Suprapubic skin (tissue), 4 donors: ENCODE measurements around the gene MREG. TPM values are rescaled to one million over a fixed set of nuclear protein-coding genes. Genes with fewer than 3 reads are reported as not detected.

Source experiments
- DNase-seq, 2 donors: peaks; one replicate each; pipeline ENCODE4 v3.0.0-alpha.2; 2019; ENCODE audit warnings: low spot score in 2 of 2
- H3K27ac ChIP-seq: fragments of 200-600 bp; sonication (generic); one replicate; pipeline ENCODE4 v1.5.1; 2019
- H3K27me3 ChIP-seq: fragments of 200-600 bp; sonication (generic); one replicate; pipeline ENCODE4 v1.5.1; 2019
- H3K36me3 ChIP-seq: fragments of 200-600 bp; sonication (generic); one replicate; pipeline ENCODE4 v1.5.1; 2019
- H3K4me1 ChIP-seq: fragments of 200-600 bp; sonication (generic); one replicate; pipeline ENCODE4 v1.5.1; 2019
- H3K4me3 ChIP-seq: fragments of 200-600 bp; sonication (generic); one replicate; pipeline ENCODE4 v1.5.1; 2019; ENCODE audit warnings: mild to moderate bottlenecking
- H3K9me3 ChIP-seq: fragments of 200-600 bp; sonication (generic); one replicate; pipeline ENCODE4 v1.5.1; 2019
- CTCF ChIP-seq, 2 donors: fragments of 200-600 bp in 1 of 2; fragments of 450-650 bp in 1 of 2; sonication (generic) in 1 of 2; IDR thresholded peaks; one replicate each; pipeline ENCODE4 v1.5.1; 2016 to 2019; ENCODE audit warnings: antibody characterized with exemption in 2 of 2, mild to moderate bottlenecking in 1 of 2, moderate library complexity in 1 of 2
- EP300 ChIP-seq: sonication (generic); formaldehyde crosslinking; IDR thresholded peaks from one replicate; pipeline ENCODE4 v1.6.1; 2017; ENCODE audit warnings: antibody characterized with exemption
- POLR2A ChIP-seq, 2 donors: fragments of 450-650 bp; IDR thresholded peaks; one replicate each; pipeline ENCODE4 v1.6.1; 2017; ENCODE audit warnings: antibody characterized with exemption in 2 of 2, mild to moderate bottlenecking in 2 of 2, moderate library complexity in 2 of 2
- POLR2AphosphoS5 ChIP-seq, 3 donors: sonication (generic); formaldehyde crosslinking; IDR thresholded peaks; one replicate each; pipeline ENCODE4 v1.6.1; 2017; ENCODE audit warnings: antibody characterized with exemption in 3 of 3
- WGBS: methylation state at CpG from one replicate; pipeline ENCODE4 v1.1.5; 2018; 5-methylcytosine and 5-hydroxymethylcytosine counted together
- total RNA-seq, 4 donors: library from RNA; depleted of rRNA; stranded (reverse); fragments of >200 nt; gene quantifications; one replicate each; pipeline ENCODE4 v1.1.0, GENCODE V29; 2016

Gene MREG
- total RNA-seq, 4 donors from 2014 or later, result 26.1 to 37.3 (median 29.7) TPM

DNA sequence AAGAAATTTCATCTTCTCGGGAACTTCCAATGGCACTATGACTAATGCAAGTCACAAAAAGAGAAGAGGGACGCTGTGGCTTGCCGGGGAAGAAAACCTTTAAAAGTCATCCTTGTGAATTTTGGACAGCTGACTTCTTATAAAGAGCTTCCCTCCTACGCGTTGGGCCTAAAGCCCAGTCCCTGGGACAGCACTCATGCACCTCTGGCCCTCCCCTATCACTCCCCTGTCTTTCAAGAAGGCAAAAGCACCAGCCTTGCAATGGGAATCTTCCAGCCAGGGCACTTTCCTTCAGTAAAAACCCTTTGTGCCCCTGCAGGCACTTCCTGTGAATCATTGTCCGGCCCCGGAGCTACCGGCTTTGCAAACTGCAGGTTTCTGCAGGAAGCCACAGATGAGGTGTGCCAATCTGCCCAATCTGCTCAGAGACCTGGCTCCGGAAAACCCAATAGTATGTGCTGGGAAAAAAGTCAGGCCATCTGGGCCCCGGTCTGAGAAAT lies 7.1 kb downstream of the MREG start:
- TF ChIP-seq POLR2AphosphoS5 (IDR thresholded peaks at IDR 0.05), result no peak
- no peak for TF ChIP-seq CTCF (IDR thresholded peaks at IDR 0.05)
- no peak for TF ChIP-seq EP300
- no peak for TF ChIP-seq POLR2A (IDR thresholded peaks at IDR 0.05)
- no peaks in the 10 kb centered on the region for H3K9me3 ChIP-seq
- no peak overlapping the region for H3K4me3 ChIP-seq
- no peaks in the 10 kb centered on the region for H3K27me3 ChIP-seq
- no peak for DNase-seq
- H3K36me3 ChIP-seq, result no peaks in the 10 kb centered on the region
- WGBS, result 18% methylated on average over 10 of the region's 10 CpGs
- peaks cover 26% of the 10 kb centered on the region for H3K4me1 ChIP-seq
- peak overlapping the region; percentile 6 for H3K27ac ChIP-seq

DNA sequence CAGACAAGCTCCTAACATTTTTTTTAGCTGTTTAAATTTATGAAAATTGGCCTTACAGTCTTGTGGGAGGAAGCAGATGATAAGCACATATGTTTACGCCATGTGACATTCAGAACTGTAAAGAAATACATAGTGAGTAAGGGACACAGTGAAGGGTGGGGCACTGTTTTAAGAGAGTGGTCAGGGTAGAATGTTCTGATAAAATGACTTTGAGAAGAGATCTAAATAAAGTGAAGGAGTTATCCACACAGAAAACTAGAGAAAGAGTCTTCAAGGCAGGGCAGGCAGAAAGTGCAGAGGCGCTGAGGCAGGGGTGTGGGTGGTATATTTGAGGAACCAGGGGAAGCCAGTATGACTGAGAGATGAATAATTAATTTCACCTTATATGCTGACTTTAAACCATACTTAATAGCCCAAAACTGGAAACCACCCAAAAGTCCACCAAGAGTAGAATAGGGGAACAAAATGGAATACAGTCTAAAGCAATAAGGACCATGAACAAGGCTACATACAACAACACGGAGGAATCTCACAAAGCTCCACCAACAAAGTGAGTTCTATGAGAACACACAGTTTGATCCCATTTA lies 8.6 kb downstream of the MREG start:
- no peak overlapping the region for H3K4me3 ChIP-seq
- no peak for DNase-seq
- H3K4me1 ChIP-seq, result peaks cover 27% of the 10 kb centered on the region
- H3K27ac ChIP-seq, result no peak overlapping the region
- H3K27me3 ChIP-seq, result no peaks in the 10 kb centered on the region
- 88% methylated on average over 3 of the region's 3 CpGs for WGBS
- H3K9me3 ChIP-seq, result no peaks in the 10 kb centered on the region
- no peaks in the 10 kb centered on the region for H3K36me3 ChIP-seq
- TF ChIP-seq EP300, result no peak
- no peak for TF ChIP-seq CTCF (IDR thresholded peaks at IDR 0.05)
- no peak for TF ChIP-seq POLR2AphosphoS5 (IDR thresholded peaks at IDR 0.05)
- TF ChIP-seq POLR2A (IDR thresholded peaks at IDR 0.05), result no peak

- no peak for DNase-seq
- H3K27me3 ChIP-seq, result no peaks in the 10 kb centered on the region
- no peaks in the 10 kb centered on the region for H3K36me3 ChIP-seq
- no peak for TF ChIP-seq EP300
- no peak for TF ChIP-seq CTCF (IDR thresholded peaks at IDR 0.05)
- TF ChIP-seq POLR2AphosphoS5 (IDR thresholded peaks at IDR 0.05), result no peak
- TF ChIP-seq POLR2A (IDR thresholded peaks at IDR 0.05), result no peak
- no peak overlapping the region for H3K27ac ChIP-seq
- no peak overlapping the region for H3K4me3 ChIP-seq
- H3K4me1 ChIP-seq, result peaks cover 27% of the 10 kb centered on the region
- WGBS, result 91% methylated on average over 6 of the region's 6 CpGs
- H3K9me3 ChIP-seq, result no peaks in the 10 kb centered on the region
Measured at GRCh38 chr2:216003876-216004696, 9.3 kb downstream of the MREG start.

DNA sequence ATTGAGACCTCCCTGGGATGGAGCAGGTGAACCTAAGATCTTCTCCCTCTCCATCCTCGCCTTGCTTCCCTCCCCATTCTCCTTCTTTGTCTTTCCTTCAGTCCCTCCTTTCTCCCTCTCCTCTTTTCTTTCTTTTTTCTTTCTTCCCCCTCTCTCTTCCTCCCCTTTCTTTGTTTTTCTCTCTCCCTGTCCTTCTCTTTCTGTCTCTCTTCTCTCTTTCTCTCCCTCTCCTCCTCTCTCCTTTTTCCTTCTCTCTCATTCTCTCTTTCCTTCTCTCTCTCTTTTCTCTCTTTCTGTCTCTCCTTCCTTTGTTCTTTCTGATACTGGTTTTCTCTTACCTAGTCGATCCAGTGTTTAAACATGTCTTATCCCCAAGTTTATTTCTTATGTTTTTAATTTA lies 10.7 kb downstream of the MREG start:
- TF ChIP-seq POLR2AphosphoS5 (IDR thresholded peaks at IDR 0.05), result no peak
- no peak for TF ChIP-seq CTCF (IDR thresholded peaks at IDR 0.05)
- TF ChIP-seq EP300, result no peak
- no peak for TF ChIP-seq POLR2A (IDR thresholded peaks at IDR 0.05)
- no peak overlapping the region for H3K27ac ChIP-seq
- 87% methylated on average over 2 of the region's 2 CpGs for WGBS

DNA sequence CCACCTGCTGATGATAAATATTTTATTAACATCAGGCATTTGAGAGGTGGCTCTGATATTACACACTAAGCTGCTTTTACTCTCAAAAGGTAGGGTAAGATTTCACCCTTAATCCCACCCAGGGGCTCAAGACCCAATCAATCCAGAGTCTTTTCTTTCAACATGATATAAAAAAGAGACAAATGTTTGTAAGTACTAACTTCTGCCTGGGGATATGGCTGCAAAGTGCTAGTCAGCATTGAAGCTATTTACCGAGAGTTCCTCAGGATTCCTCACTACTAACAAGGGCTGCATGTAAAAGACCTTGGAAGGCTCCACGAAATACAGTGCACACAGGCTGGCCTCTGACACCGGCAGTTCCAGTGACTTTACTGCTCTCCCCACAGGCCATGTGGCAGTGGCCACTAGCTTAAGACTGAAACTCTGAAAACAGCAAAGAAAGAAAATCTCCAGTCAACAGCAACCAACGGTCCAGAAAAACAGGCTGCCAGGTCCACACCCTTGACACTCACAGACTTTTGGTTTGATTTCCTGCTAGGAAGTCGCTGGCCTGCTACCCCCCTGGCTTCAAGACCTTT lies 11.2 kb downstream of the MREG start:
- Histone ChIP-seq H3K27ac (peak overlapping the region; percentile 11), H3K4me1 (peaks cover 29% of the 10 kb centered on the region), H3K4me3 (no peak overlapping the region), H3K36me3 (peaks cover 1% of the 10 kb centered on the region), H3K27me3 (no peaks in the 10 kb centered on the region), H3K9me3 (no peaks in the 10 kb centered on the region)
- TF ChIP-seq EP300, result no peak
- no peak for TF ChIP-seq POLR2AphosphoS5 (IDR thresholded peaks at IDR 0.05)
- no peak for TF ChIP-seq POLR2A (IDR thresholded peaks at IDR 0.05)
- TF ChIP-seq CTCF (IDR thresholded peaks at IDR 0.05), result no peak
- DNase-seq, result no peak
- 34% methylated on average over 5 of the region's 5 CpGs for WGBS

More for the DNA sequence above, 10.7 kb downstream of the MREG start:
- H3K27me3 ChIP-seq, result no peaks in the 10 kb centered on the region
- H3K9me3 ChIP-seq, result no peaks in the 10 kb centered on the region
- no peak overlapping the region for H3K4me3 ChIP-seq
- no peaks in the 10 kb centered on the region for H3K36me3 ChIP-seq
- H3K4me1 ChIP-seq, result peaks cover 27% of the 10 kb centered on the region
- no peak for DNase-seq
